Gastroesophageal sphincter (tissue), 3 donors: Measurements from ENCODE around the gene GOLGA5.
"Not testable (repeated sequence)": the region's sequence is repeated elsewhere in the genome, so short reads cannot be mapped to it uniquely, and the experiment has no call there.

ENCODE experiments used
- EP300 ChIP-seq: sonication (generic); formaldehyde crosslinking; IDR thresholded peaks from one replicate; pipeline ENCODE4 v1.6.1; 2017; ENCODE audit warnings: antibody characterized with exemption, mild to moderate bottlenecking
- POLR2A ChIP-seq, 2 donors: fragments of 450-650 bp; IDR thresholded peaks; one replicate each; pipeline ENCODE4 v1.6.1; 2017; ENCODE audit warnings: antibody characterized with exemption in 2 of 2, mild to moderate bottlenecking in 2 of 2, moderate library complexity in 1 of 2
- POLR2AphosphoS5 ChIP-seq: sonication (generic); formaldehyde crosslinking; IDR thresholded peaks from one replicate; pipeline ENCODE4 v1.6.1; 2017; ENCODE audit warnings: antibody characterized with exemption
- TF ChIP-seq, protein P1 (sequence below), 4 experiments: fragments of 200-600 bp in 2 of 4; fragments of 450-650 bp in 2 of 4; sonication (generic) in 1 of 4; IDR thresholded peaks; one replicate each; pipeline ENCODE4 v1.5.1; 2017 to 2019; ENCODE audit warnings: antibody characterized with exemption in 4 of 4, mild to moderate bottlenecking in 2 of 4, moderate library complexity in 2 of 4

DNA sequence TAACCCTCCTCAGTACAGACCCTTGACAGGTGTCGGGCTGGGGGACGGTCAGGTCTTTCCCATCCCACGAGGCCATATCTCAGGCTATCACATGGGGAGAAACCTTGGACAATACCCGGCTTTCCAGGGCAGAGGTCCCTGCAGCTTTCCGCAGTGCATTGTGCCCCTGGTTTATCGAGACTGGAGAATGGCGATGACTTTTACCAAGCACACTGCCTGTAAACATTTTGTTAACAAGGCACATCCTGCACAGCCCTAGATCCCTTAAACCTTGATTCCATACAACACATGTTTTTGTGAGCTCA is 26.4 kb downstream of the GOLGA5 start:
- TF ChIP-seq, protein P1, sequence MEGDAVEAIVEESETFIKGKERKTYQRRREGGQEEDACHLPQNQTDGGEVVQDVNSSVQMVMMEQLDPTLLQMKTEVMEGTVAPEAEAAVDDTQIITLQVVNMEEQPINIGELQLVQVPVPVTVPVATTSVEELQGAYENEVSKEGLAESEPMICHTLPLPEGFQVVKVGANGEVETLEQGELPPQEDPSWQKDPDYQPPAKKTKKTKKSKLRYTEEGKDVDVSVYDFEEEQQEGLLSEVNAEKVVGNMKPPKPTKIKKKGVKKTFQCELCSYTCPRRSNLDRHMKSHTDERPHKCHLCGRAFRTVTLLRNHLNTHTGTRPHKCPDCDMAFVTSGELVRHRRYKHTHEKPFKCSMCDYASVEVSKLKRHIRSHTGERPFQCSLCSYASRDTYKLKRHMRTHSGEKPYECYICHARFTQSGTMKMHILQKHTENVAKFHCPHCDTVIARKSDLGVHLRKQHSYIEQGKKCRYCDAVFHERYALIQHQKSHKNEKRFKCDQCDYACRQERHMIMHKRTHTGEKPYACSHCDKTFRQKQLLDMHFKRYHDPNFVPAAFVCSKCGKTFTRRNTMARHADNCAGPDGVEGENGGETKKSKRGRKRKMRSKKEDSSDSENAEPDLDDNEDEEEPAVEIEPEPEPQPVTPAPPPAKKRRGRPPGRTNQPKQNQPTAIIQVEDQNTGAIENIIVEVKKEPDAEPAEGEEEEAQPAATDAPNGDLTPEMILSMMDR (IDR thresholded peaks at IDR 0.05), result not testable (repeated sequence)
- not testable (repeated sequence) for TF ChIP-seq POLR2A (IDR thresholded peaks at IDR 0.05); POLR2AphosphoS5; EP300
